Left lung (tissue), 10 donors: ENCODE data around the gene IQCK. TPM values are rescaled to one million over a fixed set of nuclear protein-coding genes. Genes with fewer than 3 reads are reported as not detected.

Experiments used
- ATAC-seq: fragments of 200-7000 bp; cut with Tn5 transposase; one replicate; pipeline ENCODE4 v1.9.1; 2020; ENCODE audit warnings: moderate library complexity
- DNase-seq, 4 donors: peaks; one replicate each; pipeline ENCODE4 v3.0.0-alpha.2; 2013 to 2020
- H3K27ac ChIP-seq, 2 donors: fragments of 200-600 bp; sonication (generic) in 1 of 2; one replicate each; pipeline versions ENCODE4 v1.5.0 to v1.8.0; 2020 to 2021
- H3K27me3 ChIP-seq, 2 donors: fragments of 200-600 bp; sonication (generic) in 1 of 2; one replicate each; pipeline versions ENCODE4 v1.5.0 to v1.8.0; 2020 to 2021
- H3K36me3 ChIP-seq, 2 donors: fragments of 200-600 bp; sonication (generic) in 1 of 2; one replicate each; pipeline versions ENCODE4 v1.5.0 to v1.8.0; 2020 to 2021
- H3K4me1 ChIP-seq, 2 donors: fragments of 200-600 bp; one replicate each; pipeline ENCODE4 v1.8.0; 2021
- H3K4me3 ChIP-seq, 2 donors: fragments of 200-600 bp; sonication (generic) in 1 of 2; one replicate each; pipeline versions ENCODE4 v1.5.0 to v1.8.0; 2020 to 2021; ENCODE audit warnings: mild to moderate bottlenecking in 1 of 2
- H3K9me3 ChIP-seq, 2 donors: fragments of 200-600 bp; sonication (generic) in 1 of 2; one replicate each; pipeline versions ENCODE4 v1.5.0 to v1.8.0; 2020 to 2021
- CTCF ChIP-seq, 2 donors: fragments of 200-600 bp; sonication (generic) in 1 of 2; IDR thresholded peaks; one replicate each; pipeline versions ENCODE4 v1.5.0 to v1.8.0; 2021; ENCODE audit warnings: antibody characterized with exemption in 2 of 2
- intact Hi-C, 2 donors: fragments of 100-400 bp; cut with DNase I; formaldehyde crosslinking; loops; one replicate each; pipeline versions ENCODE4 v1.11.2 to v1.14.2; 2022
- polyA plus RNA-seq, 6 donors: library from polyadenylated mRNA; unstranded; fragments of 120-200 nt; gene quantifications; one replicate each; pipeline ENCODE4 v1.2.1, GENCODE V29; 2013; ENCODE audit not compliant: insufficient read length in 6 of 6
- total RNA-seq, 2 donors: library from RNA; stranded (reverse); fragmentation: NEBNext Ultra II Directional; extraction: Animal tissue kit (Norgen Biotek cat#: 25700); gene quantifications; one replicate each; pipeline ENCODE4 v1.2.1, GENCODE V29; 2021
- donor health status: DM: no; HTN: yes; CAD: no.
- donor health status: DM: no; HTN: no; CAD: no.

Gene IQCK
- total and polyA plus RNA-seq, 8 donors: 8.0 to 25.3 (median 22.1) TPM

GRCh38 chr16:19850131-19850817 is 132.2 kb downstream of the IQCK start:
- Histone ChIP-seq H3K27ac (no peak overlapping the region), H3K27me3 (no peaks in the 10 kb centered on the region), H3K4me3 (no peak overlapping the region), H3K36me3 (no peaks in the 10 kb centered on the region), H3K4me1 (no peaks in the 10 kb centered on the region), H3K9me3 (no peaks in the 10 kb centered on the region)
- DNase-seq (peak in 1 of 4 donors; percentile 19), ATAC-seq (peak; percentile 91)
- no peak for TF ChIP-seq CTCF (IDR thresholded peaks at IDR 0.05)
- intact Hi-C loops: no loop called here

GRCh38 chr16:19851476-19851875 is 133.4 kb downstream of the IQCK start:
- Histone ChIP-seq H3K27ac (no peak overlapping the region), H3K9me3 (no peaks in the 10 kb centered on the region), H3K27me3 (no peaks in the 10 kb centered on the region), H3K36me3 (no peaks in the 10 kb centered on the region), H3K4me1 (no peaks in the 10 kb centered on the region), H3K4me3 (no peak overlapping the region)
- intact Hi-C loops: no loop called here
- ATAC-seq (no peak), DNase-seq (no peak)
- TF ChIP-seq CTCF (IDR thresholded peaks at IDR 0.05): no peak

- intact Hi-C loops: no loop called here
- no peak for TF ChIP-seq CTCF (IDR thresholded peaks at IDR 0.05)
Measured at GRCh38 chr16:19853132-19853741, 135.2 kb downstream of the IQCK start.

GRCh38 chr16:19853742-19854542 is 135.9 kb downstream of the IQCK start:
- Histone ChIP-seq H3K27me3 (no peaks in the 10 kb centered on the region), H3K4me1 (no peaks in the 10 kb centered on the region), H3K9me3 (no peaks in the 10 kb centered on the region), H3K4me3 (no peak overlapping the region), H3K36me3 (peaks cover 0 to 5% of the 10 kb centered on the region in 2 donors), H3K27ac (no peak overlapping the region)
- no peak for DNase-seq
- intact Hi-C loops: no loop called here
- TF ChIP-seq CTCF (IDR thresholded peaks at IDR 0.05): no peak
- ATAC-seq: no peak

More at GRCh38 chr16:19853132-19853741, 135.2 kb downstream of the IQCK start:
- no peaks in the 10 kb centered on the region for H3K9me3 ChIP-seq
- no peak for ATAC-seq
- no peaks in the 10 kb centered on the region for H3K27me3 ChIP-seq
- no peaks in the 10 kb centered on the region for H3K4me1 ChIP-seq
- no peak overlapping the region for H3K27ac ChIP-seq
- H3K36me3 ChIP-seq: peaks cover 0 to 5% of the 10 kb centered on the region in 2 donors
- no peak overlapping the region for H3K4me3 ChIP-seq
- DNase-seq: no peak

- intact Hi-C loops: no loop called here
- no peaks in the 10 kb centered on the region for H3K9me3 ChIP-seq
- TF ChIP-seq CTCF (IDR thresholded peaks at IDR 0.05): no peak
- ATAC-seq (no peak), DNase-seq (no peak)
- no peaks in the 10 kb centered on the region for H3K4me1 ChIP-seq
- no peak overlapping the region for H3K27ac ChIP-seq
- peaks cover 0 to 5% of the 10 kb centered on the region in 2 donors for H3K36me3 ChIP-seq
- no peaks in the 10 kb centered on the region for H3K27me3 ChIP-seq
- no peak overlapping the region for H3K4me3 ChIP-seq
Measured at GRCh38 chr16:19854543-19854876, 136.4 kb downstream of the IQCK start.
